Heart left ventricle (tissue), 16 donors: ENCODE measurements around the gene CHST4. TPM values are rescaled to one million over a fixed set of nuclear protein-coding genes. Genes with fewer than 3 reads are reported as not detected.

Experiments used
- ATAC-seq, 4 donors: fragments of 200-7000 bp; cut with Tn5 transposase; one replicate each; pipeline ENCODE4 v1.9.1; 2020 to 2022; ENCODE audit warnings: moderate library complexity in 4 of 4, mild to moderate bottlenecking in 3 of 4, moderate number of reproducible peaks in 1 of 4
- DNase-seq, 5 donors: peaks; one replicate each; pipeline ENCODE4 v3.0.0-alpha.2; 2020
- H3K27ac ChIP-seq, 12 donors: fragments of 200-600 bp; sonication (generic) in 4 of 12; one replicate each; pipeline versions ENCODE4 v1.5.0 to v1.8.0; 2016 to 2022; ENCODE audit warnings: mild to moderate bottlenecking in 2 of 12
- H3K27me3 ChIP-seq, 9 donors: fragments of 200-600 bp; sonication (generic) in 2 of 9; one replicate each; pipeline versions ENCODE4 v1.5.1 to v1.8.0; 2016 to 2022; ENCODE audit warnings: mild to moderate bottlenecking in 3 of 9
- H3K36me3 ChIP-seq, 9 donors: fragments of 200-600 bp; sonication (generic) in 2 of 9; one replicate each; pipeline versions ENCODE4 v1.5.0 to v1.8.0; 2018 to 2022; ENCODE audit warnings: mild to moderate bottlenecking in 2 of 9
- H3K4me1 ChIP-seq, 12 donors: fragments of 200-600 bp; sonication (generic) in 4 of 12; one replicate each; pipeline versions ENCODE4 v1.5.0 to v1.8.0; 2016 to 2022; ENCODE audit warnings: mild to moderate bottlenecking in 3 of 12
- H3K4me3 ChIP-seq, 12 donors: fragments of 200-600 bp; sonication (generic) in 4 of 12; one replicate each; pipeline versions ENCODE4 v1.5.0 to v1.8.0; 2017 to 2022; ENCODE audit warnings: mild to moderate bottlenecking in 9 of 12, moderate library complexity in 4 of 12
- H3K9me3 ChIP-seq, 12 donors: fragments of 200-600 bp; sonication (generic) in 4 of 12; one replicate each; pipeline versions ENCODE4 v1.5.0 to v1.8.0; 2016 to 2022; ENCODE audit warnings: mild to moderate bottlenecking in 1 of 12
- CTCF ChIP-seq, 12 donors: fragments of 200-600 bp; sonication (generic) in 4 of 12; IDR thresholded peaks; one replicate each; pipeline versions ENCODE4 v1.5.0 to v1.8.0; 2018 to 2022; ENCODE audit warnings: antibody characterized with exemption in 12 of 12, mild to moderate bottlenecking in 5 of 12
- POLR2A ChIP-seq, 2 donors: fragments of 450-650 bp; IDR thresholded peaks; one replicate each; pipeline ENCODE4 v1.6.1; 2017; ENCODE audit warnings: antibody characterized with exemption in 2 of 2, mild to moderate bottlenecking in 2 of 2, moderate library complexity in 2 of 2
- WGBS, 4 donors: extraction: QIAGEN DNeasy Blood & Tissue Kit in 2 of 4; methylation state at CpG; one replicate each; pipeline versions ENCODE4 v1.1.5 to v1.1.7; 2013 to 2018; 5-methylcytosine and 5-hydroxymethylcytosine counted together
- intact Hi-C, 10 donors: fragments of 100-400 bp; cut with DNase I; formaldehyde crosslinking; loops; one replicate each; pipeline versions ENCODE4 v1.11.1 to v1.14.2; 2022
- polyA plus RNA-seq, 2 donors: library from polyadenylated mRNA; stranded (reverse); fragments of 200-250 nt; gene quantifications; one replicate each; pipeline ENCODE4 v1.2.3, GENCODE V29; 2013
- total RNA-seq, 9 donors: library from RNA; depleted of rRNA in 2 of 9; stranded (reverse); fragments of >200 nt in 2 of 9; fragmentation: NEBNext Ultra II Directional in 3 of 9; extraction: Animal tissue kit (Norgen Biotek cat#: 25700) in 3 of 9; gene quantifications; one replicate each; pipeline versions ENCODE4 v1.1.0 to v1.2.4, GENCODE V29; 2016 to 2023
- donor health status: ischemic (EF 13 %, LVEDD 7.1; RV severe dilation, severe dysfunction).
- donor health status: healthy with polysubstance abuse.
- donor health status: DM: no; HTN: yes; CAD: no.
- donor health status: DM: no; HTN: no; CAD: no.
- donor health status: ischemic (EF 25% LVEDD 6.9; RV normal size, moderate dysfunction).
- donor health status: ischemic (EF 25% LVEDD 5.7; RV mildly dilated, moderate dysfunction).
- donor health status: healthy.
- donor health status: DM: yes; HTN: yes; CAD: no.
- donor health status: ischemic (EF 35%, LVEDD 5.7; RV mildly dilated, moderate dysfunction).
- donor health status: nonischemic (EF 11% LVEDD 7.7; RV severe dilation, severe dysfunction).
- donor health status: DM: yes; HTN: yes; CAD: no.
- donor health status: PGD.
- donor health status: ischemic (EF 29% LVEDD 5.4; RV normal size, mild dysfunction).
- donor health status: nonischemic (EF 23%, LVEDD 6.1; RV moderate dilation, normal function).

Gene CHST4
- total and polyA plus RNA-seq, 11 donors, result 0.57 TPM; not detected in 10

- 63 to 75% (median 70%) methylated on average over 3 of the region's 3 CpGs for WGBS, 4 donors
- Histone ChIP-seq H3K27me3 (peaks cover 0 to 39% (median 5%) of the 10 kb centered on the region in 9 donors), H3K27ac (no peak overlapping the region), H3K4me3 (no peak overlapping the region), H3K36me3 (no peaks in the 10 kb centered on the region), H3K4me1 (no peaks in the 10 kb centered on the region), H3K9me3 (no peaks in the 10 kb centered on the region)
- ATAC-seq (no peak), DNase-seq (no peak)
- no peak for TF ChIP-seq CTCF (IDR thresholded peaks at IDR 0.05)
- TF ChIP-seq POLR2A (IDR thresholded peaks at IDR 0.05), result no peak
- intact Hi-C loops, result no loop called here
Measured at GRCh38 chr16:71532366-71532765, 6.1 kb downstream of the CHST4 start.

GRCh38 chr16:71536752-71537499 lies 10.7 kb downstream of the CHST4 start:
- Histone ChIP-seq H3K27ac (no peak overlapping the region), H3K27me3 (peaks cover 0 to 3% (median 0%) of the 10 kb centered on the region in 9 donors), H3K4me1 (no peaks in the 10 kb centered on the region), H3K9me3 (no peaks in the 10 kb centered on the region), H3K4me3 (no peak overlapping the region), H3K36me3 (no peaks in the 10 kb centered on the region)
- intact Hi-C loops, result no loop called here
- ATAC-seq (no peak), DNase-seq (no peak)
- TF ChIP-seq POLR2A (IDR thresholded peaks at IDR 0.05) (no peak), CTCF (IDR thresholded peaks at IDR 0.05) (no peak)
- 87 to 92% (median 89%) methylated on average over 27 to 28 of the region's 28 CpGs for WGBS, 4 donors

GRCh38 chr16:71537643-71538042 lies 11.4 kb downstream of the CHST4 start:
- Histone ChIP-seq H3K27ac (no peak overlapping the region), H3K27me3 (peaks cover 0 to 10% (median 0%) of the 10 kb centered on the region in 9 donors), H3K4me3 (no peak overlapping the region), H3K4me1 (no peaks in the 10 kb centered on the region), H3K9me3 (no peaks in the 10 kb centered on the region), H3K36me3 (no peaks in the 10 kb centered on the region)
- DNase-seq (peak in 1 of 5 donors; percentile 6), ATAC-seq (peak in 1 of 4 donors; percentile 36)
- 40 to 69% (median 60%) methylated on average over 2 to 6 of the region's 6 CpGs for WGBS, 4 donors
- TF ChIP-seq POLR2A (IDR thresholded peaks at IDR 0.05) (no peak), CTCF (IDR thresholded peaks at IDR 0.05) (peak in 10 of 12 donors; percentile 14 to 55 (median 30))
- intact Hi-C loops, result no loop called here

- ATAC-seq (peak in 1 of 4 donors; percentile 18), DNase-seq (peak in 2 of 5 donors; percentile 18 to 32)
- Histone ChIP-seq H3K36me3 (no peaks in the 10 kb centered on the region), H3K4me1 (no peaks in the 10 kb centered on the region), H3K9me3 (no peaks in the 10 kb centered on the region), H3K27me3 (peaks cover 0 to 27% (median 0%) of the 10 kb centered on the region in 9 donors), H3K4me3 (no peak overlapping the region), H3K27ac (no peak overlapping the region)
- WGBS, 4 donors, result 13 to 20% (median 19%) methylated on average over 11 of the region's 11 CpGs
- TF ChIP-seq CTCF (IDR thresholded peaks at IDR 0.05) (peak in 8 of 12 donors; percentile 23 to 48 (median 31)), POLR2A (IDR thresholded peaks at IDR 0.05) (no peak)
- intact Hi-C loops, result no loop called here
Measured at GRCh38 chr16:71542377-71542776, 16.2 kb downstream of the CHST4 start.
